Erythroblast (primary cell): ENCODE measurements around the gene SAMD7.

ENCODE experiments used
- GATA1 ChIP-seq: IDR thresholded peaks from 2 replicates; pipeline ENCODE4 v1.6.1; 2011; ENCODE audit warnings: low read depth, mild to moderate bottlenecking, control low read depth, low read length, moderate library complexity
- POLR2A ChIP-seq: IDR thresholded peaks from 2 replicates; pipeline ENCODE4 v1.6.1; 2011; ENCODE audit warnings: mild to moderate bottlenecking, low read length

DNA sequence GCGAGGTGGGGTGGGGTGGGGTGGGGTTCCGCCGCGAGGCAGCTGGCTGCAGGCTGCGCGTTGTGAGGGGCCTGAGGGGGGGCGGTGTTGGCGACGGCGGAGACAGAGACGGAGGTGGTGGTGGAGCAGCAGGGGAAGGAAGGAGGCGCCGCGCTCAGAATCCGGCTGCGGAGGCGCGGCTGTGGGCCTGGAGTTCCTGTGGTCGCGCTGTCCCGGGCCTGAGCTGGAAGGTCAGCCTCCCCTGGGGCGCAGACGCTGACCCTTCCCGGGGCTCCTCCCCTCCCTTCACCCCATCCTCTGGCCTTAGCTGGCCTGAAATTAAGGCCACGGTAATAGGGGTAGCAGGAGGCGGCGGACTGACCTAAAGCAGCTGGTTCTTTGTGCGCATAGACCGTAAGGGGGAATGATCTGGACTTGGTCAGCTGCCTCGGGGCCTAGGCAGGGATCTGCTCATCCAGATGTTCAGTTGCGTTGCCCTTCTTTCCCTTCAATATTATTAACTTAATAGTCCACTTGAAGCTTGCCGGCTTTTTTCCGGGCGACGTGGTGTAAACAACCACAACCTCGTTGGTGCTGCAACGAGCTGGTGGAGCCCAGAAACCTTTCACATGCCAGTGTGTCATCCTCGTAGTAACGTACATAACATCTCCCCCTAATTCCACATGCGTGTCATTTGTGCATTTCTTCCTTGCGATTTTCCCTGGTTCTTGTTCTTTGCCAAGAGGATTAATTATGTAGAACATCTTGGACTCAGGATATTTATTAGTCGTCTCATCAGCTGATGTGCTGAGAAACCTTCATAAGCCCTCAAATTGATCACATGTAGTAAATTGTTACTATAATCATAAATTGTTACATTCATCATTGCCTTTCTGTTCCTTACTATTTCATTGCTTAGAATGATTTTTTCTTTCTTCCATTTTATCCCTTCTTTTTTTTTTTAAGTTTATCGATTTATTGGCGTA lies 55.9 kb downstream of the SAMD7 start:
- TF ChIP-seq POLR2A (no peak), GATA1 (no peak)
